IMR-90 (cell line): ENCODE data around the gene PDE4B. TPM values are rescaled to one million over a fixed set of nuclear protein-coding genes. Genes with fewer than 3 reads are reported as not detected.

Source experiments
- ATAC-seq: fragments of 200-7000 bp; cut with Tn5 transposase; 2 replicates; pipeline ENCODE4 v1.9.1; 2020; ENCODE audit warnings: low read depth, mild to moderate bottlenecking, moderate library complexity
- BruUV-seq: library from RNA; stranded (reverse); fragments of 400-500 nt; replicated peaks from 2 replicates; lab custom pipeline; 2021; lab: Mats Ljungman, UMichigan
- CTCF ChIA-PET: fragments of 300-600 bp; formaldehyde crosslinking; extraction: SDS; loops from one replicate; lab custom pipeline; 2021; ENCODE audit warnings: antibody characterized with exemption; lab: Yijun Ruan, JAX
- POLR2A ChIA-PET: fragments of 300-600 bp; sonication (Branson Sonifier 250); formaldehyde crosslinking; loops from one replicate; lab custom pipeline; 2022; ENCODE audit warnings: antibody characterized with exemption; ENCODE audit not compliant: unreplicated experiment; lab: Charles Lee
- DNase-seq: peaks from one replicate; pipeline ENCODE4 v3.0.0; 2013
- H2AFZ ChIP-seq: replicated peaks from 2 replicates; pipeline ENCODE3; 2013; ENCODE audit warnings: low read length, mild to moderate bottlenecking; ENCODE audit not compliant: poor library complexity
- H2AK5ac ChIP-seq: 2 replicates; pipeline ENCODE4 v1.6.1; 2013; ENCODE audit warnings: low read depth, low read length, inconsistent platforms
- H2AK9ac ChIP-seq: replicated peaks from 2 replicates; pipeline ENCODE3; 2013; ENCODE audit warnings: mild to moderate bottlenecking, low read depth, low read length, moderate library complexity; ENCODE audit not compliant: poor library complexity
- H2BK120ac ChIP-seq: 2 replicates; pipeline ENCODE4 v1.6.1; 2013; ENCODE audit warnings: low read depth, low read length, inconsistent platforms
- H2BK15ac ChIP-seq: 3 replicates; pipeline ENCODE4 v1.6.1; 2013; ENCODE audit warnings: low read depth, low read length, inconsistent platforms
- H2BK20ac ChIP-seq: 2 replicates; pipeline ENCODE4 v1.6.1; 2013; ENCODE audit warnings: low read depth, mild to moderate bottlenecking, inconsistent platforms, low read length, moderate library complexity
- H2BK5ac ChIP-seq: 2 replicates; pipeline ENCODE4 v1.6.1; 2013; ENCODE audit warnings: mild to moderate bottlenecking, low read depth, low read length, inconsistent platforms; ENCODE audit not compliant: poor library complexity, severe bottlenecking
- H3K14ac ChIP-seq: replicated peaks from 2 replicates; pipeline ENCODE4 v1.6.1; 2013; ENCODE audit warnings: low read depth, low read length, inconsistent platforms
- H3K18ac ChIP-seq: 2 replicates; pipeline ENCODE4 v1.6.1; 2013; ENCODE audit warnings: low read depth, low read length, control low read depth
- H3K23ac ChIP-seq: 2 replicates; pipeline ENCODE4 v1.6.1; 2013; ENCODE audit warnings: low read depth, low read length, inconsistent platforms
- H3K27ac ChIP-seq: 2 replicates; pipeline ENCODE4 v1.5.1; 2013; ENCODE audit warnings: mild to moderate bottlenecking, control low read depth, low read length; ENCODE audit not compliant: insufficient read depth
- H3K27me3 ChIP-seq: 2 replicates; pipeline ENCODE4 v1.6.1; 2013; ENCODE audit warnings: low read length; ENCODE audit not compliant: control insufficient read depth, insufficient read depth
- H3K36me3 ChIP-seq: 2 replicates; pipeline ENCODE4 v1.6.1; 2013; ENCODE audit warnings: low read length, mixed read lengths; ENCODE audit not compliant: control insufficient read depth, insufficient read depth
- H3K4ac ChIP-seq: 2 replicates; pipeline ENCODE4 v1.6.1; 2013; ENCODE audit warnings: low read depth, low read length, inconsistent platforms
- H3K4me1 ChIP-seq: 2 replicates; pipeline ENCODE4 v1.6.1; 2013; ENCODE audit warnings: low read length, mixed read lengths; ENCODE audit not compliant: control insufficient read depth, insufficient read depth
- H3K4me2 ChIP-seq: 2 replicates; pipeline ENCODE4 v1.6.1; 2013; ENCODE audit warnings: low read depth, mild to moderate bottlenecking, control low read depth, low read length, moderate library complexity
- H3K4me3 ChIP-seq: 2 replicates; pipeline ENCODE4 v1.5.1; 2013; ENCODE audit warnings: low read depth, mild to moderate bottlenecking, control low read depth, low read length, moderate library complexity; ENCODE audit not compliant: insufficient read depth
- H3K56ac ChIP-seq: 2 replicates; pipeline ENCODE4 v1.6.1; 2013; ENCODE audit warnings: low read length, inconsistent platforms; ENCODE audit not compliant: insufficient read depth; ENCODE audit errors: extremely low read depth
- H3K79me1 ChIP-seq, 2 experiments: 2 replicates each; pipeline ENCODE4 v1.6.1; 2013; ENCODE audit warnings: low read length in 2 of 2, inconsistent platforms in 1 of 2, low read depth in 1 of 2
- H3K9ac ChIP-seq: 2 replicates; pipeline ENCODE4 v1.6.1; 2013; ENCODE audit warnings: low read depth, low read length, control low read depth
- H3K9me1 ChIP-seq: 2 replicates; pipeline ENCODE4 v1.6.1; 2013; ENCODE audit warnings: low read length, inconsistent platforms; ENCODE audit not compliant: insufficient read depth
- H3K9me3 ChIP-seq: 2 replicates; pipeline ENCODE4 v1.6.1; 2013; ENCODE audit warnings: low read length; ENCODE audit not compliant: control insufficient read depth, insufficient read depth
- H4K20me1 ChIP-seq: 2 replicates; pipeline ENCODE4 v1.6.1; 2013; ENCODE audit warnings: low read length, inconsistent platforms; ENCODE audit not compliant: insufficient read depth
- H4K5ac ChIP-seq: 2 replicates; pipeline ENCODE4 v1.6.1; 2013; ENCODE audit warnings: mild to moderate bottlenecking, low read depth, low read length, control low read depth
- H4K8ac ChIP-seq, 2 experiments: 2 replicates each; pipeline ENCODE4 v1.6.1; 2013; ENCODE audit warnings: low read depth in 2 of 2, low read length in 2 of 2, control low read depth in 1 of 2, inconsistent platforms in 1 of 2
- H4K91ac ChIP-seq: 2 replicates; pipeline ENCODE4 v1.6.1; 2013; ENCODE audit warnings: low read depth, low read length, inconsistent platforms; ENCODE audit not compliant: insufficient read depth
- BHLHE40 ChIP-seq: fragments of 150-350 bp; IDR thresholded peaks from 2 replicates; pipeline ENCODE4 v1.6.1; 2016; ENCODE audit warnings: mild to moderate bottlenecking, low read depth, low read length
- CEBPB ChIP-seq: IDR thresholded peaks from 2 replicates; pipeline ENCODE4 v1.6.1; 2012; ENCODE audit warnings: low read depth, low read length, improper control_type of control experiment
- CHD1 ChIP-seq: IDR thresholded peaks from 2 replicates; pipeline ENCODE4 v1.6.1; 2012; ENCODE audit warnings: low read depth, low read length, improper control_type of control experiment
- FOS ChIP-seq: fragments of 150-350 bp; IDR thresholded peaks from 2 replicates; pipeline ENCODE4 v1.6.1; 2016; ENCODE audit warnings: low read depth, low read length
- MAFK ChIP-seq: IDR thresholded peaks from 2 replicates; pipeline ENCODE4 v1.6.1; 2012; ENCODE audit warnings: low read depth, low read length, improper control_type of control experiment
- MAZ ChIP-seq: IDR thresholded peaks from 2 replicates; pipeline ENCODE4 v1.6.1; 2012; ENCODE audit warnings: low read depth, mild to moderate bottlenecking, low read length, improper control_type of control experiment, moderate library complexity, borderline replicate concordance
- NFE2L2 ChIP-seq: fragments of 150-350 bp; IDR thresholded peaks from 2 replicates; pipeline ENCODE4 v1.6.1; 2016; ENCODE audit warnings: low read depth, mild to moderate bottlenecking, low read length
- POLR2A ChIP-seq: IDR thresholded peaks from 2 replicates; pipeline ENCODE4 v1.6.1; 2012; ENCODE audit warnings: mild to moderate bottlenecking, low read depth, low read length
- RAD21 ChIP-seq: IDR thresholded peaks from 2 replicates; pipeline ENCODE4 v1.6.1; 2012; ENCODE audit warnings: low read length, improper control_type of control experiment
- RCOR1 ChIP-seq: IDR thresholded peaks from 2 replicates; pipeline ENCODE4 v1.6.1; 2012; ENCODE audit warnings: mild to moderate bottlenecking, low read length, improper control_type of control experiment; ENCODE audit not compliant: insufficient replicate concordance
- RFX5 ChIP-seq: IDR thresholded peaks from 2 replicates; pipeline ENCODE4 v1.8.0; 2012; ENCODE audit warnings: low read depth, mild to moderate bottlenecking, low read length, moderate library complexity
- SMC3 ChIP-seq: fragments of 150-350 bp; IDR thresholded peaks from 2 replicates; pipeline ENCODE4 v1.6.1; 2016; ENCODE audit warnings: low read depth, mild to moderate bottlenecking, antibody characterized with exemption, low read length, moderate library complexity
- WGBS, 2 experiments: methylation state at CpG; one replicate each; pipeline versions ENCODE4 v1.1.5 to v1.1.7; 2013; ENCODE audit warnings: missing lambda C conversion rate in 2 of 2; ENCODE audit not compliant: insufficient read length in 1 of 2; ENCODE audit errors: extremely low coverage in 2 of 2; 5-methylcytosine and 5-hydroxymethylcytosine counted together
- dilution Hi-C: fragments of 300-500 bp; cut with HindIII; formaldehyde crosslinking; loops from one replicate; pipeline ENCODE4 v1.14.3; 2018; ENCODE audit warnings: low sequenced_read_pairs; ENCODE audit not compliant: unreplicated experiment
- in situ Hi-C: fragments of 300-500 bp; cut with MboI; formaldehyde crosslinking; loops from 3 replicates; pipeline ENCODE4 v1.14.3; 2019; ENCODE audit warnings: low sequenced_read_pairs, inconsistent platforms, mixed read lengths
- intact Hi-C: fragments of 100-400 bp; cut with micrococcal nuclease; formaldehyde crosslinking; loops from 2 replicates; pipeline ENCODE4 v1.10.0; 2022
- polyA plus RNA-seq, 3 experiments: library from polyadenylated mRNA; depleted of rRNA; stranded (reverse); fragments of >200 nt; gene quantifications; 2 replicates each; pipeline ENCODE4 v1.2.3, GENCODE V29; 2012; ENCODE audit warnings: low replicate concordance in 1 of 3
- total RNA-seq: library from RNA; depleted of rRNA; stranded (reverse); fragments of >200 nt; gene quantifications from 2 replicates; pipeline ENCODE4 v1.2.3, GENCODE V29; 2012
- TF ChIP-seq, protein P1 (sequence below): fragments of 150-350 bp; IDR thresholded peaks from 2 replicates; pipeline ENCODE4 v1.6.1; 2017; ENCODE audit warnings: mild to moderate bottlenecking, antibody characterized with exemption, low read length, low read depth
- TF ChIP-seq, protein P2 (sequence below): conservative IDR thresholded peaks from 2 replicates; pipeline ENCODE4 v1.5.1; 2012; ENCODE audit warnings: mild to moderate bottlenecking, low read depth, low read length, improper control_type of control experiment
- TF ChIP-seq, protein P3 (sequence below): fragments of 150-350 bp; IDR thresholded peaks from 2 replicates; pipeline ENCODE4 v1.6.1; 2016; ENCODE audit warnings: low read depth, mild to moderate bottlenecking, low read length, moderate library complexity, borderline replicate concordance

Gene PDE4B
- total and polyA plus RNA-seq, 2 of the 4 experiments (the other 2 are of a cell fraction): 5.8 to 21.3 TPM

DNA sequence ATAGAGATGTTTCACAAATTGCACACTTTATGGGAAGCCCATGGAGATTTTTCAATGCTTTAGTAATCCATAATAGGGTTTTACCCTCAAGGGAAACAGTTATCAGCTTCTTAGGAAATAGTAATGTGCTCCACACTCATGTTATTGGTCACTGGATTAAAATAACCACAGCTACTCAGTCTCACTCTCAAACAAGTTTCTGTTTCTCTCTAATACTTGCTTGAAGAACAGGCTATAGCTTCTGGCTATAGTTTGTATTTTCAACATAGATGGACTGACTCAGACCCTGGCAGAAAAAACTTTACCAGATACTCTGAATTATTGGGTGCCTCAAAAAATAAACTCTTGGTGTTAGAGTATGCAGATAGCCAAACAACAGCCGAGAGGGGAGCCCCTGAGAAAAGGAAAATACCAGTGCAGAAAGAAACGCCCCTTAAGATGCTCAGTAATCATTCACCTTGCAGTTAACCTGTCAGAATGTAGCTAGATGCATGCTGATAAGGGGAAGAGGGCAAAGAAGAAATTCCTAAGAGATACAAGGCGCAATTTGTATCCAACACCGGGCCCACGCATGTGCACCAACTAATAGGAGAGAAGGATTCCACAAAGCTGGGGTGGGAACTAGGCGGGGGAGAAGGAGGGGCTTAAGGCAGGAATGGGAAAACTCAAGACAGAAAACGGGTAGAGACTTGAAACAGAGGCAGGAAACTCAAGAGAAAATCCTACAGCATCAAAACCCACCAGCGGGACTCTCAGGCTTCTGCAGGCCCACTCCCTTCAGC lies 30.4 kb upstream of the PDE4B start:
- in situ Hi-C loops: no loop called here
- Histone ChIP-seq H3K27ac (no peak overlapping the region), H4K20me1 (no peaks in the 10 kb centered on the region), H3K27me3 (peaks cover 3% of the 10 kb centered on the region), H2AK5ac (no peak overlapping the region), H3K79me1 (no peaks in the 10 kb centered on the region), H4K8ac (no peak overlapping the region), H3K4me2 (peak overlapping the region; percentile 34), H3K9me1 (no peaks in the 10 kb centered on the region), H3K4me3 (peak overlapping the region; percentile 11; the same call in 1 of the 2 replicates), H3K9me3 (no peaks in the 10 kb centered on the region), H2BK15ac (no peak overlapping the region), H2BK20ac (no peak overlapping the region), H2BK5ac (no peak overlapping the region), H3K18ac (no peak overlapping the region), H3K23ac (no peak overlapping the region), H2AFZ (peak overlapping the region; percentile 35), H3K4ac (no peak overlapping the region), H3K4me1 (no peaks in the 10 kb centered on the region), H2AK9ac (no peak overlapping the region), H3K9ac (no peak overlapping the region), H3K14ac (no peak overlapping the region), H3K36me3 (no peaks in the 10 kb centered on the region), H2BK120ac (no peak overlapping the region), H4K91ac (no peak overlapping the region), H3K56ac (no peak overlapping the region), H4K5ac (no peak overlapping the region)
- BruUV-seq: no TSS peak
- CTCF ChIA-PET: interaction anchor here (0.7 kb wide), 1 partner anchor 424 kb away, joined by 3 read pairs; no protein-coding TSS in a partner anchor
- dilution Hi-C loops: no loop called here
- DNase-seq: peak; percentile 76
- WGBS, 2 experiments: 0% methylated on average over 1 of the region's 8 CpGs; no CpG with 5 or more reads in 1 of the 2 experiments
- POLR2A ChIA-PET: no interaction called here
- intact Hi-C loops: no loop called here
- peak; percentile 93 for ATAC-seq
- TF ChIP-seq MAFK: no peak
- TF ChIP-seq BHLHE40: no peak
- no peak for TF ChIP-seq CHD1
- TF ChIP-seq FOS: no peak
- TF ChIP-seq, protein P1, sequence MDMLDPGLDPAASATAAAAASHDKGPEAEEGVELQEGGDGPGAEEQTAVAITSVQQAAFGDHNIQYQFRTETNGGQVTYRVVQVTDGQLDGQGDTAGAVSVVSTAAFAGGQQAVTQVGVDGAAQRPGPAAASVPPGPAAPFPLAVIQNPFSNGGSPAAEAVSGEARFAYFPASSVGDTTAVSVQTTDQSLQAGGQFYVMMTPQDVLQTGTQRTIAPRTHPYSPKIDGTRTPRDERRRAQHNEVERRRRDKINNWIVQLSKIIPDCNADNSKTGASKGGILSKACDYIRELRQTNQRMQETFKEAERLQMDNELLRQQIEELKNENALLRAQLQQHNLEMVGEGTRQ: no peak
- TF ChIP-seq, protein P2, sequence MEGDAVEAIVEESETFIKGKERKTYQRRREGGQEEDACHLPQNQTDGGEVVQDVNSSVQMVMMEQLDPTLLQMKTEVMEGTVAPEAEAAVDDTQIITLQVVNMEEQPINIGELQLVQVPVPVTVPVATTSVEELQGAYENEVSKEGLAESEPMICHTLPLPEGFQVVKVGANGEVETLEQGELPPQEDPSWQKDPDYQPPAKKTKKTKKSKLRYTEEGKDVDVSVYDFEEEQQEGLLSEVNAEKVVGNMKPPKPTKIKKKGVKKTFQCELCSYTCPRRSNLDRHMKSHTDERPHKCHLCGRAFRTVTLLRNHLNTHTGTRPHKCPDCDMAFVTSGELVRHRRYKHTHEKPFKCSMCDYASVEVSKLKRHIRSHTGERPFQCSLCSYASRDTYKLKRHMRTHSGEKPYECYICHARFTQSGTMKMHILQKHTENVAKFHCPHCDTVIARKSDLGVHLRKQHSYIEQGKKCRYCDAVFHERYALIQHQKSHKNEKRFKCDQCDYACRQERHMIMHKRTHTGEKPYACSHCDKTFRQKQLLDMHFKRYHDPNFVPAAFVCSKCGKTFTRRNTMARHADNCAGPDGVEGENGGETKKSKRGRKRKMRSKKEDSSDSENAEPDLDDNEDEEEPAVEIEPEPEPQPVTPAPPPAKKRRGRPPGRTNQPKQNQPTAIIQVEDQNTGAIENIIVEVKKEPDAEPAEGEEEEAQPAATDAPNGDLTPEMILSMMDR: no peak
- no peak for TF ChIP-seq CEBPB
- no peak for TF ChIP-seq RFX5
- no peak for TF ChIP-seq MAZ
- TF ChIP-seq, protein P3, sequence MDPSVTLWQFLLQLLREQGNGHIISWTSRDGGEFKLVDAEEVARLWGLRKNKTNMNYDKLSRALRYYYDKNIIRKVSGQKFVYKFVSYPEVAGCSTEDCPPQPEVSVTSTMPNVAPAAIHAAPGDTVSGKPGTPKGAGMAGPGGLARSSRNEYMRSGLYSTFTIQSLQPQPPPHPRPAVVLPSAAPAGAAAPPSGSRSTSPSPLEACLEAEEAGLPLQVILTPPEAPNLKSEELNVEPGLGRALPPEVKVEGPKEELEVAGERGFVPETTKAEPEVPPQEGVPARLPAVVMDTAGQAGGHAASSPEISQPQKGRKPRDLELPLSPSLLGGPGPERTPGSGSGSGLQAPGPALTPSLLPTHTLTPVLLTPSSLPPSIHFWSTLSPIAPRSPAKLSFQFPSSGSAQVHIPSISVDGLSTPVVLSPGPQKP: no peak
- TF ChIP-seq NFE2L2: no peak
- TF ChIP-seq RCOR1: no peak
- no peak for TF ChIP-seq RAD21
- no peak for TF ChIP-seq POLR2A
- no peak for TF ChIP-seq SMC3
